Sigmoid colon (tissue), 7 donors: Measurements from ENCODE around the gene ZNF23. TPM values are rescaled to one million over a fixed set of nuclear protein-coding genes. Genes with fewer than 3 reads are reported as not detected.

Experiments
- DNase-seq: peaks from one replicate; pipeline ENCODE4 v3.0.0-alpha.2; 2019
- H3K27ac ChIP-seq, 4 donors: fragments of 200-600 bp; sonication (generic); one replicate each; pipeline ENCODE4 v1.5.1; 2016 to 2019; ENCODE audit warnings: mild to moderate bottlenecking in 1 of 4
- H3K27me3 ChIP-seq, 3 donors: fragments of 200-600 bp; sonication (generic); one replicate each; pipeline ENCODE4 v1.5.1; 2019; ENCODE audit warnings: mild to moderate bottlenecking in 1 of 3
- H3K36me3 ChIP-seq, 4 donors: fragments of 200-600 bp; sonication (generic); one replicate each; pipeline ENCODE4 v1.5.1; 2016 to 2019
- H3K4me1 ChIP-seq, 4 donors: fragments of 200-600 bp; sonication (generic); one replicate each; pipeline ENCODE4 v1.5.1; 2017 to 2019
- H3K4me3 ChIP-seq, 4 donors: fragments of 200-600 bp; sonication (generic); one replicate each; pipeline ENCODE4 v1.5.1; 2017 to 2019; ENCODE audit warnings: mild to moderate bottlenecking in 2 of 4, moderate library complexity in 1 of 4
- H3K9me3 ChIP-seq, 4 donors: fragments of 200-600 bp in 3 of 4; sonication (generic) in 3 of 4; one replicate each; pipeline versions ENCODE4 v1.5.1 to v1.6.1; 2013 to 2019
- CTCF ChIP-seq, 4 experiments: fragments of 450-650 bp in 3 of 4; fragments of 200-600 bp in 1 of 4; IDR thresholded peaks; one replicate each; pipeline ENCODE4 v1.5.1; 2016 to 2019; ENCODE audit warnings: antibody characterized with exemption in 4 of 4, mild to moderate bottlenecking in 3 of 4, moderate library complexity in 2 of 4
- EP300 ChIP-seq, 4 donors: sonication (generic); formaldehyde crosslinking; IDR thresholded peaks; one replicate each; pipeline ENCODE4 v1.6.1; 2017; ENCODE audit warnings: antibody characterized with exemption in 4 of 4
- POLR2A ChIP-seq, 2 donors: fragments of 450-650 bp; IDR thresholded peaks; one replicate each; pipeline ENCODE4 v1.6.1; 2016; ENCODE audit warnings: antibody characterized with exemption in 2 of 2, mild to moderate bottlenecking in 2 of 2, moderate library complexity in 2 of 2
- POLR2AphosphoS5 ChIP-seq, 4 donors: sonication (generic); formaldehyde crosslinking; IDR thresholded peaks; one replicate each; pipeline ENCODE4 v1.6.1; 2017; ENCODE audit warnings: antibody characterized with exemption in 4 of 4
- WGBS, 2 donors: extraction: QIAGEN DNeasy Blood & Tissue Kit; methylation state at CpG; one replicate each; pipeline ENCODE4 v1.1.7; 2013; 5-methylcytosine and 5-hydroxymethylcytosine counted together
- intact Hi-C: fragments of 100-400 bp; cut with DNase I; formaldehyde crosslinking; loops from one replicate; pipeline ENCODE4 v1.15.1; 2023
- polyA plus RNA-seq, 3 donors: library from polyadenylated mRNA; stranded (reverse); fragments of 200-250 nt; gene quantifications; one replicate each; pipeline ENCODE4 v1.2.3, GENCODE V29; 2013
- total RNA-seq, 4 donors: library from RNA; depleted of rRNA; stranded (reverse); fragments of >200 nt; gene quantifications; one replicate each; pipeline ENCODE4 v1.1.0, GENCODE V29; 2016
- donor health status: healthy with polysubstance abuse.
- donor health status: Bipolar disorder and iron deficiency.
- donor health status: healthy.

ZNF23 gene
- total and polyA plus RNA-seq, 7 donors: 3.0 to 11.6 (median 5.4) TPM

GRCh38 chr16:71449020-71449419 is 13.0 kb downstream of the ZNF23 start:
- Histone ChIP-seq H3K27ac (no peak overlapping the region), H3K4me1 (no peaks in the 10 kb centered on the region), H3K9me3 (peaks cover 34 to 66% (median 60%) of the 10 kb centered on the region in 4 donors), H3K4me3 (no peak overlapping the region), H3K36me3 (peaks cover 42 to 65% (median 59%) of the 10 kb centered on the region in 4 donors), H3K27me3 (no peaks in the 10 kb centered on the region)
- DNase-seq: no peak
- TF ChIP-seq CTCF (IDR thresholded peaks at IDR 0.05): no peak
- no peak for TF ChIP-seq POLR2AphosphoS5 (IDR thresholded peaks at IDR 0.05)
- TF ChIP-seq EP300 (IDR thresholded peaks at IDR 0.05): no peak
- TF ChIP-seq POLR2A (IDR thresholded peaks at IDR 0.05): no peak
- 97 to 98% methylated on average over 3 of the region's 3 CpGs for WGBS, 2 donors
- intact Hi-C loops: no loop called here

DNA sequence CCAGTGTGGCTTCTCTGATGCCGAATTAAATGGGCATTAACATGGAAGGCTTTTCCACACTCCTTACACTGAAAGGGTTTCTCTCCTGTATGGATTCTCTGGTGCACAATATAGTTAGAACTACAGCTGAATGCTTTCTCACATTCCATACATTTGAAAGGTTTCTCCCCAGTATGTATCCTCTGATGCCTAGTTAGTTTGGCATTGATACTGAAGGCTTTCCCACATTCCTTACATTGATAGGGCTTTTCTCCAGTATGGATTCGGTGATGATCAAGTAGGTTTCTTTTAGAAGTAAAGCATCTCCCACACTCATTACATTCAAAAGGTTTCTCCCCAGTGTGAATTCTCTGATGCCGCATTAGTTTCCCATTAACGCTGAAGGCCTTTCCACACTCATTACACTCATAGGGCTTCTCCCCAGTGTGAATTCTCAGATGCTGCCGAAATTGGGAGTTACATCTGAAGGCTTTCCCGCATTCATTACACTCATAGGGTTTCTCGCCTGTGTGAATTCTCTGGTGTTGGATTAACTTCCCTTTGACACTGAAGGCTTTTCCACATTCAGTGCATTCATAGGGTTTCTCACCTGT is 13.7 kb downstream of the ZNF23 start:
- H3K4me3 ChIP-seq: no peak overlapping the region
- H3K9me3 ChIP-seq: peaks cover 34 to 66% (median 62%) of the 10 kb centered on the region in 4 donors
- intact Hi-C loops: no loop called here
- H3K27me3 ChIP-seq: no peaks in the 10 kb centered on the region
- TF ChIP-seq EP300 (IDR thresholded peaks at IDR 0.05) (no peak), POLR2A (IDR thresholded peaks at IDR 0.05) (no peak), CTCF (IDR thresholded peaks at IDR 0.05) (no peak), POLR2AphosphoS5 (IDR thresholded peaks at IDR 0.05) (no peak)
- H3K27ac ChIP-seq: no peak overlapping the region
- 97 to 98% methylated on average over 7 of the region's 7 CpGs for WGBS, 2 donors
- DNase-seq: no peak
- no peaks in the 10 kb centered on the region for H3K4me1 ChIP-seq
- H3K36me3 ChIP-seq: peaks cover 42 to 58% (median 53%) of the 10 kb centered on the region in 4 donors

DNA sequence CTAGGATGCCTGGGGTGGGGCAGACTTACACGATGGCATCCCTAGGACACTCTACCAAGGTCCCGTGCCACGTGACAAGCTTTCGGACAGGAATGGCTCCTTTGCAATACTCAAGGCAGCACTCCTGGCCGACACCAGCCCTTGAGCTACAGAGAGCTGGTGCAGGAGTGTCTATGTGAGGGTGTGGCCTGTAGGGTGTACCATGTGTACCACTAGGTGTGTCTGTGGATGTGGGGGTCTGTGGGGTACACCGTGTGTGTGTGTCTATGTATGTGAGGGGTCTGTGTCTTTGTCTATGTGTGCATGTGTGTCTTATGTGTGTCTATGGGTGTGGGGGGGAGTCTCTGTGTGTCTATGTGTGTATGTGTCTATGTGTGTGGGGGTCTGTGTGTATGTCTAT is 18.3 kb downstream of the ZNF23 start:
- peaks cover 22 to 39% (median 36%) of the 10 kb centered on the region in 4 donors for H3K9me3 ChIP-seq
- TF ChIP-seq POLR2AphosphoS5 (IDR thresholded peaks at IDR 0.05) (no peak), EP300 (IDR thresholded peaks at IDR 0.05) (no peak), CTCF (IDR thresholded peaks at IDR 0.05) (no peak), POLR2A (IDR thresholded peaks at IDR 0.05) (no peak)
- intact Hi-C loops: no loop called here
- no peak overlapping the region for H3K27ac ChIP-seq
- WGBS, 2 donors: 95% methylated on average over 6 of the region's 6 CpGs
- H3K4me1 ChIP-seq: no peaks in the 10 kb centered on the region
- no peak for DNase-seq
- H3K4me3 ChIP-seq: no peak overlapping the region
- H3K36me3 ChIP-seq: peaks cover 7 to 11% (median 10%) of the 10 kb centered on the region in 4 donors
- peaks cover 0 to 17% (median 0%) of the 10 kb centered on the region in 3 donors for H3K27me3 ChIP-seq

GRCh38 chr16:71442051-71442440 is 20.0 kb downstream of the ZNF23 start, which contains the start of gene TLE7:
Gene TLE7, minus strand, starts transcription at chr16:71442054. Its CDS starts 8,730 bp downstream, at chr16:71433324.
- Histone ChIP-seq H3K36me3 (no peaks in the 10 kb centered on the region), H3K9me3 (peaks cover 11 to 28% (median 20%) of the 10 kb centered on the region in 4 donors), H3K27ac (no peak within 1 kb of the TSS), H3K27me3 (peaks cover 0 to 17% (median 0%) of the 10 kb centered on the region in 3 donors), H3K4me1 (no peaks in the 10 kb centered on the region), H3K4me3 (no peak within 1 kb of the TSS)
- no peak for DNase-seq
- TF ChIP-seq POLR2A (IDR thresholded peaks at IDR 0.05): no peak
- no peak for TF ChIP-seq EP300 (IDR thresholded peaks at IDR 0.05)
- no peak for TF ChIP-seq CTCF (IDR thresholded peaks at IDR 0.05)
- no peak for TF ChIP-seq POLR2AphosphoS5 (IDR thresholded peaks at IDR 0.05)
- 86 to 90% methylated on average over 13 of the region's 13 CpGs for WGBS, 2 donors
- intact Hi-C loops: no loop called here
